Calu3 (cell line): ENCODE data around the gene CCR5. TPM values are rescaled to one million over a fixed set of nuclear protein-coding genes. Genes with fewer than 3 reads are reported as not detected.

ENCODE experiments used
- BruUV-seq: library from RNA; stranded (reverse); fragments of 400-500 nt; replicated peaks from 2 replicates; lab custom pipeline; 2021; lab: Mats Ljungman, UMichigan
- CTCF ChIA-PET: fragments of 300-600 bp; sonication (Branson Sonifier 250); formaldehyde crosslinking; loops from one replicate; lab custom pipeline; 2022; ENCODE audit warnings: antibody characterized with exemption; lab: Charles Lee
- DNase-seq: peaks from one replicate; pipeline ENCODE4 v3.0.0; 2022
- H3K27ac Mint-ChIP-seq: one replicate; pipeline ENCODE4 v1.8.0; 2022; ENCODE audit warnings: mixed read lengths; ENCODE audit not compliant: unreplicated experiment
- H3K27me3 Mint-ChIP-seq: one replicate; pipeline ENCODE4 v1.8.0; 2022; ENCODE audit warnings: mixed read lengths; ENCODE audit not compliant: unreplicated experiment
- H3K36me3 Mint-ChIP-seq: one replicate; pipeline ENCODE4 v1.8.0; 2022; ENCODE audit warnings: mild to moderate bottlenecking, moderate library complexity, mixed read lengths; ENCODE audit not compliant: insufficient read depth, unreplicated experiment
- H3K4me1 Mint-ChIP-seq: one replicate; pipeline ENCODE4 v1.8.0; 2022; ENCODE audit warnings: mild to moderate bottlenecking, low read depth, mixed read lengths; ENCODE audit not compliant: unreplicated experiment
- H3K4me3 Mint-ChIP-seq: one replicate; pipeline ENCODE4 v1.8.0; 2022; ENCODE audit warnings: mild to moderate bottlenecking, low read depth, moderate library complexity, mixed read lengths; ENCODE audit not compliant: unreplicated experiment
- H3K9me3 Mint-ChIP-seq: one replicate; pipeline ENCODE4 v1.8.0; 2022; ENCODE audit warnings: low read depth, mixed read lengths; ENCODE audit not compliant: unreplicated experiment
- CTCF ChIP-seq: fragments of 200-600 bp; IDR thresholded peaks from one replicate; pipeline ENCODE4 v1.8.0; 2022; ENCODE audit warnings: antibody characterized with exemption; ENCODE audit not compliant: unreplicated experiment
- intact Hi-C: fragments of 100-400 bp; cut with micrococcal nuclease; formaldehyde crosslinking; loops from one replicate; pipeline ENCODE4 v1.10.0; 2022; ENCODE audit not compliant: unreplicated experiment
- total RNA-seq: library from RNA; stranded (reverse); gene quantifications from 2 replicates; pipeline ENCODE4 v1.2.3, GENCODE V29; 2022

CCR5 gene
- total RNA-seq, 1 experiment from 2014 or later = not detected

DNA sequence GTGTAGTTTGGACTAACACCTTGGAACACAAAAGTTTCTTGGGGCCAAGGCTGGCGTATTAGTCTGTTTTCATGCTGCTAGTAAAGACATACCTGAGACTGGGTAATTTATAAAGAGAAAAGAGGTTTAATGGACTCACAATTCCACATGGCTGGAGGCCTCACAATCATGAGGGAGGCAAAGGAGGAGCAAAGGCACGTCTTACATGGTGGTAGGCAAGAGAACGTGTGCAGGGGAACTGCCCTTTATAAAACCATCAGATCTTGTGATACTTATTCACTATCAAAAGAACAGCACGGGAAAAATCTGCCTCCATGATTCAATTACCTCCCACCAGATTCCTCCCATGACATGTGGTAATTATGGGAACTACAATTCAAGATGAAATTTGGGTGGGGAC, 26.3 kb upstream of the CCR5 start:
- intact Hi-C loops = no loop called here
- Mint-ChIP-seq H3K9me3 (peaks cover 7% of the 10 kb centered on the region), H3K27ac (no peak overlapping the region), H3K27me3 (peaks cover 30% of the 10 kb centered on the region), H3K4me3 (no peak overlapping the region), H3K36me3 (no peaks in the 10 kb centered on the region), H3K4me1 (no peaks in the 10 kb centered on the region)
- no peak for TF ChIP-seq CTCF
- DNase-seq = no peak
- CTCF ChIA-PET = no interaction called here
- no TSS peak for BruUV-seq

DNA sequence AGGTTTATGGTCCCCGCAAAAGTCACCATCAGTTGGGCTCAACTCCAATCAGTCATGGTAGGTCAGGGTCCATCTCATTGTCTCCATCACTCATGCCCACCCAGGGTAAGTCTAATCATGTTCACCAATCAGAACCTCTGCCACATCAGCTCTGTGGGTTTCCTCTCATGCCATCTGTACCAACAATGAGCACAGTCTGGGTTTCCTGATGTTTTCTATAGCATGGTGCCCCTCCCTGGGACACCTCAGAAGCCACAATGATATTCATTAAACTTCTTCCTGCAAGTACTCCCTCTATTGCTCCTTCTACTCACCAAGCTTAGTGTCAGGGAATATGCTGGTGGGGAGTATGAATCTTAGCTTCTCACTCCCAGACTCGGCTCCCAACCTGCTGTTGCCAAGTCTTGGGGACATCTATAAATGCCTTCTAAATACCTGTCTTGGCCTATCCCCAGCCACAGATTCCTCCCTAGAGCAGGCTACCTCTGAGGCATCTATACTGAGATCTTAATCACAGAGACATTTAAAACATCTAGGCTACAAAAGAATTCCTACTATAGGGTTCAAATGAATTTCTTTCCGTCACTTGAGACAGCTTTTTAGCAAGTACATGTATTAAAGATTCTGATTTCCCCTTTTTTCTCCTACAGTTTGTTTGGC, 21.8 kb upstream of the CCR5 start:
- CTCF ChIA-PET = no interaction called here
- H3K27me3 Mint-ChIP-seq = peaks cover 74% of the 10 kb centered on the region

GRCh38 chr3:46349484-46350261, 21.1 kb upstream of the CCR5 start:
- Mint-ChIP-seq H3K4me3 (no peak overlapping the region), H3K4me1 (no peaks in the 10 kb centered on the region), H3K9me3 (no peaks in the 10 kb centered on the region), H3K27ac (no peak overlapping the region), H3K36me3 (no peaks in the 10 kb centered on the region), H3K27me3 (peaks cover 81% of the 10 kb centered on the region)
- intact Hi-C loops = no loop called here
- no peak for TF ChIP-seq CTCF
- BruUV-seq = no TSS peak
- CTCF ChIA-PET = interaction anchor here (0.6 kb wide), 1 partner anchor 13 kb away, joined by 3 read pairs; no protein-coding TSS in a partner anchor
- DNase-seq = no peak

More for the DNA sequence above, 21.8 kb upstream of the CCR5 start:
- intact Hi-C loops = no loop called here
- BruUV-seq = no TSS peak
- H3K9me3 Mint-ChIP-seq = no peaks in the 10 kb centered on the region
- no peak for DNase-seq
- no peak for TF ChIP-seq CTCF
- H3K4me1 Mint-ChIP-seq = no peaks in the 10 kb centered on the region
- no peak overlapping the region for H3K4me3 Mint-ChIP-seq
- no peaks in the 10 kb centered on the region for H3K36me3 Mint-ChIP-seq
- no peak overlapping the region for H3K27ac Mint-ChIP-seq

DNA sequence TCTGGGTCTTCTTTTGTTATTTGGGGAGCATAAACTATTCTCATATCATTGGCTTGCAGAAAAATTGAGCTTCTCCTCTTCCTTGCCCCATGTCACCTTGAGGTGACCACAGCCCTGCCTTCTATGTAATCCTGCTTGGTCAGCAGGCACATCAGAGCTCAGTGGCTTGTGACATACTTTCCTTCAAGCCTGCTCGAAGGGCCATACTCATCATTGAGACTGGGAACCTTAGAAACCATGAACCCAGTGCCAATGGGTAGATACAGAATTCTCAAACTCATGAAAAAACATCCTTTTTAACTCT, 20.5 kb upstream of the CCR5 start:
- Mint-ChIP-seq H3K36me3 (no peaks in the 10 kb centered on the region), H3K4me3 (no peak overlapping the region), H3K9me3 (no peaks in the 10 kb centered on the region), H3K27ac (no peak overlapping the region), H3K27me3 (peaks cover 86% of the 10 kb centered on the region), H3K4me1 (no peaks in the 10 kb centered on the region)
- no peak for TF ChIP-seq CTCF
- BruUV-seq = no TSS peak
- CTCF ChIA-PET = interaction anchor here (0.6 kb wide), 1 partner anchor 12 kb away, joined by 3 read pairs; no protein-coding TSS in a partner anchor
- no peak for DNase-seq
- intact Hi-C loops = no loop called here
